GM23338 (cell line): Measurements from ENCODE around the gene WDR27. TPM values are rescaled to one million over a fixed set of nuclear protein-coding genes. Genes with fewer than 3 reads are reported as not detected.

Experiments used
- ATAC-seq: fragments of 200-7000 bp; cut with Tn5 transposase; 3 replicates; pipeline ENCODE4 v1.9.1; 2020
- DNase-seq: peaks from one replicate; pipeline ENCODE4 v3.0.0-alpha.2; 2015; ENCODE audit warnings: low spot score
- H2AFZ ChIP-seq: fragments of 200-600 bp; sonication (generic); 2 replicates; pipeline ENCODE4 v1.8.0; 2016; ENCODE audit warnings: antibody characterized with exemption, mild to moderate bottlenecking, moderate library complexity
- H3F3A ChIP-seq: fragments of 200-600 bp; sonication (generic); replicated peaks from 2 replicates; pipeline ENCODE4 v1.8.0; 2017; ENCODE audit warnings: antibody characterized with exemption, mixed run types, low read depth
- H3K27ac ChIP-seq: fragments of 200-600 bp; sonication (generic); 2 replicates; pipeline ENCODE4 v1.6.1; 2016; ENCODE audit warnings: low read depth
- H3K27me3 ChIP-seq: fragments of 200-600 bp; sonication (generic); 2 replicates; pipeline ENCODE4 v1.8.0; 2016; ENCODE audit warnings: mild to moderate bottlenecking, mixed run types, moderate library complexity; ENCODE audit not compliant: insufficient read depth
- H3K36me3 ChIP-seq: fragments of 200-600 bp; sonication (generic); 2 replicates; pipeline ENCODE4 v1.8.0; 2016; ENCODE audit warnings: mild to moderate bottlenecking; ENCODE audit not compliant: insufficient read depth
- H3K4me1 ChIP-seq: fragments of 200-600 bp; sonication (generic); 2 replicates; pipeline ENCODE4 v1.8.0; 2016; ENCODE audit warnings: mild to moderate bottlenecking, moderate library complexity; ENCODE audit not compliant: insufficient read depth
- H3K4me2 ChIP-seq: fragments of 200-600 bp; sonication (generic); 2 replicates; pipeline ENCODE4 v1.7.1; 2017; ENCODE audit warnings: mixed run types
- H3K4me3 ChIP-seq: fragments of 200-600 bp; sonication (generic); 2 replicates; pipeline ENCODE4 v1.6.1; 2016; ENCODE audit warnings: mixed run types
- H3K79me2 ChIP-seq: fragments of 200-600 bp; sonication (generic); replicated peaks from 2 replicates; pipeline ENCODE4 v1.8.0; 2017; ENCODE audit warnings: mild to moderate bottlenecking; ENCODE audit not compliant: insufficient read depth
- H3K9me2 ChIP-seq: fragments of 200-600 bp; sonication (generic); 2 replicates; pipeline ENCODE4 v1.8.0; 2017; ENCODE audit not compliant: insufficient read depth
- H4K20me1 ChIP-seq: fragments of 200-600 bp; sonication (generic); replicated peaks from 2 replicates; pipeline ENCODE4 v1.8.0; 2017; ENCODE audit warnings: mild to moderate bottlenecking; ENCODE audit not compliant: insufficient read depth
- H3K27ac Mint-ChIP-seq: 2 replicates; pipeline ENCODE4 v1.8.0; 2020; ENCODE audit warnings: inconsistent platforms, mild to moderate bottlenecking, moderate library complexity, mixed read lengths
- H3K27me3 Mint-ChIP-seq: 3 replicates; pipeline ENCODE4 v1.8.0; 2022; ENCODE audit warnings: low read depth, mild to moderate bottlenecking, moderate library complexity, mixed read lengths, inconsistent platforms; ENCODE audit not compliant: insufficient read depth, poor library complexity
- H3K36me3 Mint-ChIP-seq: 3 replicates; pipeline ENCODE4 v1.8.0; 2021; ENCODE audit warnings: low read depth, mild to moderate bottlenecking, inconsistent platforms, moderate library complexity, mixed read lengths
- H3K4me1 Mint-ChIP-seq: 3 replicates; pipeline ENCODE4 v1.8.0; 2020; ENCODE audit warnings: mild to moderate bottlenecking, inconsistent platforms, mixed read lengths
- H3K4me3 Mint-ChIP-seq: 3 replicates; pipeline ENCODE4 v1.8.0; 2021; ENCODE audit warnings: moderate library complexity, mild to moderate bottlenecking, inconsistent platforms, mixed read lengths
- H3K9me3 Mint-ChIP-seq: 3 replicates; pipeline ENCODE4 v1.8.0; 2020; ENCODE audit warnings: moderate library complexity, mild to moderate bottlenecking, inconsistent platforms, mixed read lengths
- EZH2 ChIP-seq: fragments of 200-600 bp; sonication (generic); IDR thresholded peaks from one replicate; pipeline ENCODE4 v1.8.0; 2017; ENCODE audit warnings: antibody characterized with exemption, mild to moderate bottlenecking, low read depth; ENCODE audit not compliant: unreplicated experiment
- EZH2phosphoT487 ChIP-seq: fragments of 200-600 bp; sonication (generic); IDR thresholded peaks from one replicate; pipeline ENCODE4 v1.8.1; 2018; ENCODE audit warnings: antibody characterized with exemption; ENCODE audit not compliant: unreplicated experiment
- NANOG ChIP-seq: IDR thresholded peaks from 2 replicates; pipeline ENCODE4 v1.6.1; 2016; ENCODE audit warnings: antibody characterized with exemption, borderline replicate concordance
- POLR2AphosphoS5 ChIP-seq: IDR thresholded peaks from 2 replicates; pipeline ENCODE4 v1.6.1; 2016; ENCODE audit warnings: antibody characterized with exemption, low read depth
- REST ChIP-seq: IDR thresholded peaks from one replicate; pipeline ENCODE4 v1.6.1; 2018; ENCODE audit warnings: antibody characterized with exemption; ENCODE audit not compliant: unreplicated experiment
- STAT1 ChIP-seq: IDR thresholded peaks from one replicate; pipeline ENCODE4 v1.6.1; 2016; ENCODE audit warnings: antibody characterized with exemption; ENCODE audit not compliant: unreplicated experiment
- ZNF462 ChIP-seq: fragments of 250-450 bp; sonication (Bioruptor Pico); IDR thresholded peaks from 2 replicates; pipeline ENCODE4 v1.5.0; 2020; ENCODE audit warnings: mild to moderate bottlenecking, moderate library complexity
- polyA plus RNA-seq: library from polyadenylated mRNA; unstranded; fragments of >200 nt; fragmentation: Nextera tagmentation; extraction: Ambion mirVana; gene quantifications from 2 replicates; pipeline ENCODE4 v1.2.1, GENCODE V29; 2016
- total RNA-seq: library from RNA; depleted of rRNA; stranded (reverse); fragments of >200 nt; shearing (Covaris generic); gene quantifications from 2 replicates; pipeline ENCODE4 v1.2.3, GENCODE V29; 2014

Gene WDR27
- total and polyA plus RNA-seq, 2 experiments from 2014 or later: 55.3 to 80.4 TPM

GRCh38 chr6:169685860-169686259 lies 16.0 kb downstream of the WDR27 start (continued):
- TF ChIP-seq REST (no peak), STAT1 (no peak)

- no peak overlapping the region for H3K27ac ChIP-seq
- H3F3A ChIP-seq: no peaks in the 10 kb centered on the region
- Mint-ChIP-seq H3K27me3 (peaks cover 1% of the 10 kb centered on the region), H3K4me3 (no peak overlapping the region), H3K4me1 (no peaks in the 10 kb centered on the region; the same call in 2 of the 3 replicates), H3K36me3 (peaks cover 91% of the 10 kb centered on the region), H3K9me3 (peaks cover 3% of the 10 kb centered on the region; the same call in 2 of the 3 replicates), H3K27ac (peak overlapping the region; percentile 37; the same call in 1 of the 2 replicates)
- H3K4me2 ChIP-seq: no peak overlapping the region
- no peak overlapping the region for H2AFZ ChIP-seq
- DNase-seq (no peak), ATAC-seq (no peak)
- peaks cover 4% of the 10 kb centered on the region; the same call in 1 of the 2 replicates for H4K20me1 ChIP-seq
- TF ChIP-seq NANOG (no peak), EZH2phosphoT487 (no peak), STAT1 (no peak), ZNF462 (CRISPR knock-in tag) (no peak), EZH2 (no peak), POLR2AphosphoS5 (no peak), REST (no peak)
- H3K4me1 ChIP-seq: no peaks in the 10 kb centered on the region
- no peaks in the 10 kb centered on the region for H3K27me3 ChIP-seq
- H3K36me3 ChIP-seq: peaks cover 27% of the 10 kb centered on the region
- 0 out of 2 replicates have a peak, but pooled peaks cover 3% of the 10 kb centered on the region for H3K9me2 ChIP-seq
- peaks cover 69% of the 10 kb centered on the region for H3K79me2 ChIP-seq
- H3K4me3 ChIP-seq: no peak overlapping the region
Observed at GRCh38 chr6:169684056-169684455, 17.8 kb downstream of the WDR27 start.
